Measurements from ENCODE around the gene MEGF6.

Gene MEGF6

DNA sequence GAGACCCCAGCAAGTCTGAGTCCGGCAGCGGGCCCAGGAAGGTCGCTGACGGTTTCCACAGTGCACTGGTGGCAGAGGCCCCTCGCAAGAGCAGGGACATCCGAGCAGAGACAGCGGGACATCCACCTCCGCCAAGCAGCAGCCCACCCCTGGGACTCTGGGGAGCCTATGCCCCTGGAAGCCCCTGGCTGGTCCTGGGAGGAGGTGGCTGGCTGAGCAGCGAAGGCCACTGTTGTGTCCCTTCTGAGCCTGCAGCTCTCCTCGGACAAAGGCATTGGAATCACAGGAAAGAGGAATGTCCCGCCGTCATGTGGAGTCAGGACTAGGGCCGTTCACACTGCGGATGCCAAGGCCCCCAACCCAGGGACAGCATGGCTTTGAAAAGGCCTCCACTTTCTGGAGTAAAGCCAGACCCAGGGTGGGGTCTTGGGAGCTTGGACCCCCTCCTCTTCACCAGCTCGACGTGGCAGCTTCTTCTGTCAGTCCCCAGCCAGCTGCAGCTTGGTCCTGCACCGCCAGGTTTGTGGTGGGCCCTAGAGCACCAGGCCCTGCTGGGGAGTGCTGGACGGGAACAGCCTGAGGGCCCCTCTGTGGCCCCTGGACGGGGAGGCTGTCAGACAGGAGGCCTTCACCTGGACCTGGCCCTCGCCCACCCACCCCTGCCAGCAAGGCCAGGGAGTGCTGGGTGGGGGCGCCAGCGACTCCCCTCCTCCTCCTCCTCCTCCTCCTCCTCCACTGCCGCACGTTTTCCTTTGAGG is 1.4 kb downstream of the MEGF6 start:
- TF ChIP-seq, protein P1, sequence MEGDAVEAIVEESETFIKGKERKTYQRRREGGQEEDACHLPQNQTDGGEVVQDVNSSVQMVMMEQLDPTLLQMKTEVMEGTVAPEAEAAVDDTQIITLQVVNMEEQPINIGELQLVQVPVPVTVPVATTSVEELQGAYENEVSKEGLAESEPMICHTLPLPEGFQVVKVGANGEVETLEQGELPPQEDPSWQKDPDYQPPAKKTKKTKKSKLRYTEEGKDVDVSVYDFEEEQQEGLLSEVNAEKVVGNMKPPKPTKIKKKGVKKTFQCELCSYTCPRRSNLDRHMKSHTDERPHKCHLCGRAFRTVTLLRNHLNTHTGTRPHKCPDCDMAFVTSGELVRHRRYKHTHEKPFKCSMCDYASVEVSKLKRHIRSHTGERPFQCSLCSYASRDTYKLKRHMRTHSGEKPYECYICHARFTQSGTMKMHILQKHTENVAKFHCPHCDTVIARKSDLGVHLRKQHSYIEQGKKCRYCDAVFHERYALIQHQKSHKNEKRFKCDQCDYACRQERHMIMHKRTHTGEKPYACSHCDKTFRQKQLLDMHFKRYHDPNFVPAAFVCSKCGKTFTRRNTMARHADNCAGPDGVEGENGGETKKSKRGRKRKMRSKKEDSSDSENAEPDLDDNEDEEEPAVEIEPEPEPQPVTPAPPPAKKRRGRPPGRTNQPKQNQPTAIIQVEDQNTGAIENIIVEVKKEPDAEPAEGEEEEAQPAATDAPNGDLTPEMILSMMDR (IDR thresholded peaks at IDR 0.05; ENCODE audit: low read depth, low read length, poor library complexity, severe bottlenecking): no peak
- no peak for TF ChIP-seq EZH2phosphoT487 (IDR thresholded peaks at IDR 0.05; ENCODE audit: borderline replicate concordance, low read length)
- no peak overlapping the region for H3K4me3 ChIP-seq (ENCODE audit: low read length)
- peaks cover 51% of the 10 kb centered on the region for H3K27me3 ChIP-seq (ENCODE audit: control insufficient read depth, low read length)

DNA sequence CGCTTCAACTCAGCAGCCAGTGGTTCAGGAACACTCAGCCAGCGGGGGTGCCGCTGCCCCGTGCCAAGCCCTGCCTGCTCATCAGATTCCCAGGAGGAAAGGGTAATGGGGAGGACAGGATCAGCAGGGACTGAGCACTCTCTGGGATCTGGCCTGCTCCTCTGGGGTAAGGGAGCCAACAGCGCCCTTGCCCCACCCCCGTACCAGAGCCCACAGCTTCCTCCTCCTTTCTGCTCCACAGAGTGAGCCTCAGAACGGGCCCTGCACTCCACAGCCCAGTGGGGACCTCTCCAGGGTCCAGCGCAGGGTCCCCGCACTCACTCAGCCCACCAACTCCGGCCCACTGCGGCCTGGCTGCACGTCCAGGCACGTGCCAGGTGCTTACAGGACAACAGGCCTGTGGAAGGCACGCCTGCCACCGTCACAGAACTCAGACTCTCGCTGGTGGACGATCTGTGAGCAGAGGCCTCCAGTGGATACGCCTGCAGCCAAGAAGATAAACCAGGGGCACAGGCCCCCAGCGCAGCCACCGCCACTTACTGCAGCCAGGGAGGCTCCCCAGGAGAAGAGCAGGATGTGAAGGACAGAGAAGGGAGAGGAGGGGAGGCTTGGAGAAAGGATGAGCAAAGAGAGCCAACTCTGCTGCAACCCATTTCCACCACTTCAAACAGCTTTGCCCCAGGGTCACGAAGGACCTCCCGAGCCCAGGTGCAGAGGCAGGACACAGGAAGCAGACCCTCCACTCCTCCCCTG is 2.1 kb downstream of the MEGF6 start:
- Histone ChIP-seq H3K36me3 (ENCODE audit: control insufficient read depth, low read length) (no peaks in the 10 kb centered on the region), H3K27ac (ENCODE audit: low read depth, low read length) (no peak overlapping the region), H3K4me3 (ENCODE audit: low read length) (no peak overlapping the region), H3F3A (ENCODE audit: control insufficient read depth, insufficient read depth) (no peaks in the 10 kb centered on the region), H3K9me3 (ENCODE audit: control insufficient read depth, insufficient read depth, low read length) (no peaks in the 10 kb centered on the region), H3K4me2 (ENCODE audit: low read length) (no peak overlapping the region), H3K9me2 (replicated peaks; ENCODE audit: control insufficient read depth, low read length) (no peaks in the 10 kb centered on the region), H4K20me1 (ENCODE audit: control insufficient read depth, insufficient read depth, low read depth, low read length) (no peaks in the 10 kb centered on the region), H3K4me1 (ENCODE audit: control insufficient read depth, low read length) (peaks cover 13% of the 10 kb centered on the region), H3K79me2 (ENCODE audit: control insufficient read depth, low read length) (no peaks in the 10 kb centered on the region), H3K27me3 (ENCODE audit: control insufficient read depth, low read length) (peaks cover 44% of the 10 kb centered on the region)
- TF ChIP-seq EZH2phosphoT487 (IDR thresholded peaks at IDR 0.05; ENCODE audit: borderline replicate concordance, low read length): no peak
- TF ChIP-seq, protein P1 (IDR thresholded peaks at IDR 0.05; ENCODE audit: low read depth, low read length, poor library complexity, severe bottlenecking): no peak

More for the DNA sequence above, 1.4 kb downstream of the MEGF6 start:
- Histone ChIP-seq H3K4me2 (ENCODE audit: low read length) (no peak overlapping the region), H3K9me2 (replicated peaks; ENCODE audit: control insufficient read depth, low read length) (no peaks in the 10 kb centered on the region), H4K20me1 (ENCODE audit: control insufficient read depth, insufficient read depth, low read depth, low read length) (no peaks in the 10 kb centered on the region), H3F3A (ENCODE audit: control insufficient read depth, insufficient read depth) (0 out of 2 replicates have a peak, but pooled peaks cover 2% of the 10 kb centered on the region), H3K9me3 (ENCODE audit: control insufficient read depth, insufficient read depth, low read length) (no peaks in the 10 kb centered on the region), H3K4me1 (ENCODE audit: control insufficient read depth, low read length) (peaks cover 13% of the 10 kb centered on the region), H3K79me2 (ENCODE audit: control insufficient read depth, low read length) (no peaks in the 10 kb centered on the region), H3K36me3 (ENCODE audit: control insufficient read depth, low read length) (no peaks in the 10 kb centered on the region), H3K27ac (ENCODE audit: low read depth, low read length) (no peak overlapping the region)

DNA sequence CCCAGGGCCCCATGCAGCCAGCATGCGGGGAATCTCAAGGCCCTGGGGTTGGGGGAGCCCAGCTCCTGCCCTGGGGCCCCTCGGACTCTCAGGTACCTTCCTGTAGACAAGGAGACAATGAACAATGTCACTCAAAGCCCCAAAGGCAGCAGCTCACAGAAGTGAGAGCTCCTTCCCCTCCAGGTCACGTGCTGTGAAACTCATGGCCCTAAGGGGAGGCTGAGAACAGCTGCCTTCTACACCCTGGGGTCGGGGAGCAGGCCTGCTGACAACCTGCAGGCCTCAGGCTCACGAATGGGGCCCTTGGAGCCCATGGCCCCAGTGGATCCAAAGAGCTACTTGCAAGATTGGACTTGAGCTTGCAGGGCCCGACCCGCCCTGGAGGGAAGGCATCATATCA is 3.2 kb downstream of the MEGF6 start:
- Histone ChIP-seq H3K79me2 (ENCODE audit: control insufficient read depth, low read length) (no peaks in the 10 kb centered on the region), H3K4me2 (ENCODE audit: low read length) (no peak overlapping the region), H3K27ac (ENCODE audit: low read depth, low read length) (no peak overlapping the region), H4K20me1 (ENCODE audit: control insufficient read depth, insufficient read depth, low read depth, low read length) (no peaks in the 10 kb centered on the region), H3K36me3 (ENCODE audit: control insufficient read depth, low read length) (no peaks in the 10 kb centered on the region), H3K4me3 (ENCODE audit: low read length) (no peak overlapping the region), H3K4me1 (ENCODE audit: control insufficient read depth, low read length) (peaks cover 13% of the 10 kb centered on the region), H3K9me3 (ENCODE audit: control insufficient read depth, insufficient read depth, low read length) (no peaks in the 10 kb centered on the region), H3F3A (ENCODE audit: control insufficient read depth, insufficient read depth) (no peaks in the 10 kb centered on the region), H3K27me3 (ENCODE audit: control insufficient read depth, low read length) (peaks cover 35% of the 10 kb centered on the region), H3K9me2 (replicated peaks; ENCODE audit: control insufficient read depth, low read length) (no peaks in the 10 kb centered on the region)
- TF ChIP-seq EZH2phosphoT487 (IDR thresholded peaks at IDR 0.05; ENCODE audit: borderline replicate concordance, low read length): no peak
- TF ChIP-seq, protein P1 (IDR thresholded peaks at IDR 0.05; ENCODE audit: low read depth, low read length, poor library complexity, severe bottlenecking): no peak
